ENCODE results near the gene HID1.
"Not testable (repeated sequence)": the region's sequence is repeated elsewhere in the genome, so short reads cannot be mapped to it uniquely, and the experiment has no call there.

The HID1 gene

GRCh38 chr17:74907012-74907411 is 65.5 kb downstream of the HID1 start:
- no peak for DNase-seq (ENCODE audit: low read depth)
- H3K4me3 ChIP-seq (ENCODE audit: low read depth, low read length) = no peak overlapping the region
- no peak for TF ChIP-seq CTCF (IDR thresholded peaks at IDR 0.05; ENCODE audit: low read depth, low read length, missing control alignments)
- in situ Hi-C loops (cut with HindIII; ENCODE audit: low sequenced_read_pairs) = no loop called here

- DNase-seq (ENCODE audit: low read depth); in situ Hi-C loops (cut with HindIII; ENCODE audit: low sequenced_read_pairs); H3K4me3 ChIP-seq (ENCODE audit: low read depth, low read length): not testable (repeated sequence)
Observed at GRCh38 chr17:74906214-74906793, 66.3 kb downstream of the HID1 start.

GRCh38 chr17:74904687-74905409 is 67.7 kb downstream of the HID1 start:
- in situ Hi-C loops (cut with HindIII; ENCODE audit: low sequenced_read_pairs) = no loop called here
- no peak overlapping the region for H3K4me3 ChIP-seq (ENCODE audit: low read depth, low read length)
- DNase-seq (ENCODE audit: low read depth) = no peak
- TF ChIP-seq CTCF (IDR thresholded peaks at IDR 0.05; ENCODE audit: low read depth, low read length, missing control alignments) = no peak

GRCh38 chr17:74903671-74904070 is 68.9 kb downstream of the HID1 start:
- no peak for TF ChIP-seq CTCF (IDR thresholded peaks at IDR 0.05; ENCODE audit: low read depth, low read length, missing control alignments)
- in situ Hi-C loops (cut with HindIII; ENCODE audit: low sequenced_read_pairs) = no loop called here
- no peak overlapping the region for H3K4me3 ChIP-seq (ENCODE audit: low read depth, low read length)
- DNase-seq (ENCODE audit: low read depth) = no peak

- no peak for DNase-seq (ENCODE audit: low read depth)
- no peak for TF ChIP-seq CTCF (IDR thresholded peaks at IDR 0.05; ENCODE audit: low read depth, low read length, missing control alignments)
- H3K4me3 ChIP-seq (ENCODE audit: low read depth, low read length) = no peak overlapping the region
- in situ Hi-C loops (cut with HindIII; ENCODE audit: low sequenced_read_pairs) = no loop called here
Observed at GRCh38 chr17:74903034-74903433, 69.5 kb downstream of the HID1 start.

GRCh38 chr17:74901353-74902135 is 71.0 kb downstream of the HID1 start:
- H3K4me3 ChIP-seq (ENCODE audit: low read depth, low read length) = no peak overlapping the region
- no peak for DNase-seq (ENCODE audit: low read depth)
- TF ChIP-seq CTCF (IDR thresholded peaks at IDR 0.05; ENCODE audit: low read depth, low read length, missing control alignments) = no peak
- in situ Hi-C loops (cut with HindIII; ENCODE audit: low sequenced_read_pairs) = no loop called here

Measured in astrocyte of the cerebellum (primary cell).